Measurements from ENCODE around the gene CHIT1. TPM values are rescaled to one million over a fixed set of nuclear protein-coding genes. Genes with fewer than 3 reads are reported as not detected.

The CHIT1 gene
- total and polyA plus RNA-seq, 9 donors = 0.08 to 26.9 (median 0.90) TPM; not detected in 3

DNA sequence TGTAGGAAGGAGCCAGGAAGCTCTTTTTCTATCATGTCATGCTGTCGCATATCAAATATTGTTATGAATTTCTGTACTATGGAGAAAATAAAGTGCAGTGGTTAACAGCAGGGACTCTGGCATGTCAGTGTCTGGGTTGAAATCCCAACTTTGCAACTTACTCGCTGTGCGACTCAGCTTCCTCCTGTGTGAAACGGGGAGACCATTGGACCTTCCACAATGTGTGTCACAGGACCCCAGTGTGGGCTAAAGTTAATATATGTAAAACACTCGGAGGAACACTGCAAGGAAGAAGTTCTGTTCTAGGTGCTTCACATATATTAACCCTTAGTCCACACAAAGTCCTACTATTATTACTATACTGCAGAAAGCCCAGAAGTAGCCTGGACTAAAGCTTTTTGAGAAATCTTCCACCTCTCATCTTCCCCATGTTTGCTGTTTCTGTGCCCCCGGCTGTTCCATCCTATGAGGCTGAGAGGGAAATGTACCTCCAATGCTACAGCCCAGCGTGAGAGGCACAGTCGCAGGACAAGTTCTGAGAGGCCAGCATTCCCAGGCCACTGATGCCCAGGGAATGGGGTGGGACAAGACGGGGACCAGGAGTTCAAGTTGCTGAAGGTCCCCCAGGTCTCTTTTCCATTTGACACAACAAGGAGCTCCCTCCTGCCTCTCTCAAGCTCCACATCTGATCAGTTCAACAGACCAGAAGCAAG lies 1.9 kb downstream of the CHIT1 start:
- Histone ChIP-seq H3K36me3 (no peaks in the 10 kb centered on the region), H3K9me3 (no peaks in the 10 kb centered on the region), H3K4me3 (no peak overlapping the region), H3K27ac (no peak overlapping the region), H3K27me3 (no peaks in the 10 kb centered on the region), H3K4me1 (ENCODE audit: insufficient read depth) (no peaks in the 10 kb centered on the region)
- TF ChIP-seq, protein P1, sequence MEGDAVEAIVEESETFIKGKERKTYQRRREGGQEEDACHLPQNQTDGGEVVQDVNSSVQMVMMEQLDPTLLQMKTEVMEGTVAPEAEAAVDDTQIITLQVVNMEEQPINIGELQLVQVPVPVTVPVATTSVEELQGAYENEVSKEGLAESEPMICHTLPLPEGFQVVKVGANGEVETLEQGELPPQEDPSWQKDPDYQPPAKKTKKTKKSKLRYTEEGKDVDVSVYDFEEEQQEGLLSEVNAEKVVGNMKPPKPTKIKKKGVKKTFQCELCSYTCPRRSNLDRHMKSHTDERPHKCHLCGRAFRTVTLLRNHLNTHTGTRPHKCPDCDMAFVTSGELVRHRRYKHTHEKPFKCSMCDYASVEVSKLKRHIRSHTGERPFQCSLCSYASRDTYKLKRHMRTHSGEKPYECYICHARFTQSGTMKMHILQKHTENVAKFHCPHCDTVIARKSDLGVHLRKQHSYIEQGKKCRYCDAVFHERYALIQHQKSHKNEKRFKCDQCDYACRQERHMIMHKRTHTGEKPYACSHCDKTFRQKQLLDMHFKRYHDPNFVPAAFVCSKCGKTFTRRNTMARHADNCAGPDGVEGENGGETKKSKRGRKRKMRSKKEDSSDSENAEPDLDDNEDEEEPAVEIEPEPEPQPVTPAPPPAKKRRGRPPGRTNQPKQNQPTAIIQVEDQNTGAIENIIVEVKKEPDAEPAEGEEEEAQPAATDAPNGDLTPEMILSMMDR (IDR thresholded peaks at IDR 0.05) = no peak
- no peak for TF ChIP-seq POLR2A (IDR thresholded peaks at IDR 0.05)
- no peak for TF ChIP-seq EP300 (IDR thresholded peaks at IDR 0.05)
- 81 to 84% (median 82%) methylated on average over 9 of the region's 9 CpGs for WGBS, 3 donors
- intact Hi-C loops (cut with DNase I) = no loop called here
- DNase-seq = no peak

DNA sequence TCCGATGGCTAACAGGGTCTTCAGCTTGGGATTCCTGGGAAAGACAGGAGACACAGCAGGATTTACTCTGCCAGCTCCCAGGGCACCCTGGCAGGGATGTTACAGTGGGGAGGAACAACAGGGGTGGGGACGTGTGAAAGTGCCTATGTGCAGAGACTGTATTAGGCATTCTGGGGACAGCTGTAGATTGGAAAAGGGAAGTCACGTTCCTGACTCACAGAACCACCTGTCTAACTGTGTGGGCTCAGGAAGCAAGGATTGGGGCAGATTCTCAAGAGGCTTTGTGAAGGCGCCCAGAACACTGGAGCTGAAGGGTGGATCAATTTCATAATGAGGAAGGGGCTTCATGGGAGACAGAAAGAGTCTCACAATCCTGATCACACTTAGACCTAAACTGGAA lies 4.4 kb downstream of the CHIT1 start:
- H3K4me1 ChIP-seq (ENCODE audit: insufficient read depth) = no peaks in the 10 kb centered on the region
- no peaks in the 10 kb centered on the region for H3K27me3 ChIP-seq
- no peak for DNase-seq
- TF ChIP-seq EP300 (IDR thresholded peaks at IDR 0.05) (no peak), POLR2A (IDR thresholded peaks at IDR 0.05) (no peak)
- TF ChIP-seq, protein P1 (IDR thresholded peaks at IDR 0.05) = no peak
- H3K4me3 ChIP-seq = no peak overlapping the region
- intact Hi-C loops (cut with DNase I) = no loop called here
- H3K27ac ChIP-seq = no peak overlapping the region
- no peaks in the 10 kb centered on the region for H3K36me3 ChIP-seq
- H3K9me3 ChIP-seq = no peaks in the 10 kb centered on the region
- 62 to 71% (median 67%) methylated on average over 4 of the region's 4 CpGs for WGBS, 3 donors

DNA sequence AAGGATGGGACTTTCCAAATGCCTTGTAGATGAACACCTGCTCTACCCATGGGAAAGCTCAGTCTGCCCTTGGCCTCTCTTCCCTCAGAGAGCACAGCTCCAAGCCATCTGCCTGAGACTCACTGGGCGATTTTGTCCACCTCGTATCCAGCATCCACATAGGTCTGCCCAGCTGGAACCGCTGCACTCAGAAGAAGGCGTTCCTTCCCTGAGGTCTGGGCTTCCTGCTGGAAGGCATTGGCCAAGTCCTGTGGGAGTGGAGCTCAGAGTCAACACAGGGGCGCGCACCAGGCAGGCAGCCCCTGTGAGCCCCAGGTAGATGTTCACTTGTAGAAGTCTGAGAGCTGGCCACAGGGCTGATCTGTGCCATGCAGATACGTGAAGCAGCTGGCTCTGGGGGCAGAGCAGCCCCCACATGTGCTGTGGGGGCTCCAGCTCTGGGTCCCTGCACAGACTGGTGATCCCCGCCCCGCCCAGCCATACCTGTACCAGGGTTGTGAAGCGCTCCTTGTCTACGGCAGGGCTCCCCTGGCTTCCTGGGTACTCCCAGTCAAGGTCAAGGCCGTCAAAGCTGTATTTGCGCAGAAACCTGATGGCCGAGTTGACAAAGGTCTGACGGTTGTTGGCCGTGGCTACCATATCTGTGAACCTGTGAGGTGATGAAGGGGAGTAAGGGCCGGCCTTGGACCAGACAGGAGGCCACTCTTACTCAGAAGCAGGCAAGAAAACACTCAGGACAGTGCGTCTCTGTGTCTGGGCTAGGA lies 6.3 kb downstream of the CHIT1 start:
- no peaks in the 10 kb centered on the region for H3K9me3 ChIP-seq
- no peaks in the 10 kb centered on the region for H3K4me1 ChIP-seq (ENCODE audit: insufficient read depth)
- 58 to 72% (median 70%) methylated on average over 18 of the region's 18 CpGs for WGBS, 3 donors
- TF ChIP-seq EP300 (IDR thresholded peaks at IDR 0.05) (no peak), POLR2A (IDR thresholded peaks at IDR 0.05) (no peak)
- TF ChIP-seq, protein P1 (IDR thresholded peaks at IDR 0.05) = no peak
- DNase-seq = no peak
- H3K4me3 ChIP-seq = no peak overlapping the region
- no peaks in the 10 kb centered on the region for H3K36me3 ChIP-seq
- intact Hi-C loops (cut with DNase I) = no loop called here
- no peaks in the 10 kb centered on the region for H3K27me3 ChIP-seq
- H3K27ac ChIP-seq = no peak overlapping the region

DNA sequence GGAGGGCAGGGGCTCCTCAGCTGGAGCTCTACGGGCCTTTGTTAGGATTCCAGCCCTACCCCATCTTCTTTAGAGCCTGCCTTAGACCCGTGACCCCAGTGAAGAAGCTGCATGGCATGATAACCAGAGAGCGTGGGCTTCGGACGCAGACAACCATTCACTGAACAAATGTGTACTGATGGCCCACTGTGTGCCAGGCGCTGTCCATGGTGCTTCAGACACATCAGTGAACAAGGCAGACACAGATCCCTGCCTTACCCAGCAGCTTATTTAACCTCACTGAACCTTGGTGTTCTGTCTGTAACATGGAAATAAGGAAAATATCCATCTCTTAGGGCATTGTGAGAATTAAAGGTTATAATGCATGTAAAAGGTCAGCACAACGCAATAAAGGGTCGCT lies 9.5 kb downstream of the CHIT1 start:
- 68 to 83% (median 74%) methylated on average over 8 of the region's 8 CpGs for WGBS, 3 donors
- intact Hi-C loops (cut with DNase I) = loop anchor here (2.0 to 5.0 kb wide), 5 partner anchors 93 to 183 kb away; partner anchors contain the start of gene ADORA1 (in 1 of the 4)

More for the DNA sequence above, 9.5 kb downstream of the CHIT1 start:
- Histone ChIP-seq H3K4me1 (ENCODE audit: insufficient read depth) (no peaks in the 10 kb centered on the region), H3K27ac (no peak overlapping the region), H3K36me3 (no peaks in the 10 kb centered on the region), H3K27me3 (no peaks in the 10 kb centered on the region), H3K4me3 (no peak overlapping the region), H3K9me3 (no peaks in the 10 kb centered on the region)
- TF ChIP-seq, protein P1 (IDR thresholded peaks at IDR 0.05) = no peak
- TF ChIP-seq POLR2A (IDR thresholded peaks at IDR 0.05) (no peak), EP300 (IDR thresholded peaks at IDR 0.05) (no peak)
- DNase-seq = no peak

Data from ovary (tissue), 9 donors.